Measurements from ENCODE around the gene OSMR.

Gene OSMR

DNA sequence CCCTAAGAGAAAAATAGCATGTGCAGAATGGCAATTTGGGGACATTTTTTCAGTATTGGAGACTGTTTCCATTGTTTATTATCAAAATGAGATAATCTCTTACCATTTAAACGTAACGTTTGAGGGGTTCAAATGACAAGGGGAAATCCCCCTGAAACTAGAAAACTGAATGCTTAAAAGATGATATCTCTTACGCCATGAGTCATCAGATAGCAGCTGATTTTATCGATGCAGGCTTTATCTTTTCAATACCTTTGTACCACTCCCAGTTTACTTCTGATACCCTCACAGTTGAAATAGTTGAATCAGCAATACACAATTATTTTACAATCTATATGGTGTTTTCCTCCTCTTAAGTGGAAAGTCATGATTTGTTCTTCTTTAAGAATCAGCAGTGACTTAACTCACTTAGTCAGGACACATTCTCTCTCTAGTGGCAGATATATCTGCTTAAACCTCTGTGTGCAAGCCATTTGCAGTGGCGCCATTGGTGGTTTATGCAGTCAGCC is 29.2 kb downstream of the OSMR start:
- no peak for TF ChIP-seq CTCF (IDR thresholded peaks at IDR 0.05; ENCODE audit: extremely low read depth, missing control alignments)
- no peak for DNase-seq (ENCODE audit: low spot score)

- TF ChIP-seq CTCF (IDR thresholded peaks at IDR 0.05; ENCODE audit: extremely low read depth, missing control alignments), result no peak
- DNase-seq (ENCODE audit: low spot score), result no peak
These were observed 32.7 kb downstream of the OSMR start for GRCh38 chr5:38878391-38879077.

- DNase-seq (ENCODE audit: low spot score), result no peak
- TF ChIP-seq CTCF (IDR thresholded peaks at IDR 0.05; ENCODE audit: extremely low read depth, missing control alignments), result no peak
These were observed 33.3 kb downstream of the OSMR start for GRCh38 chr5:38879078-38879460.

DNA sequence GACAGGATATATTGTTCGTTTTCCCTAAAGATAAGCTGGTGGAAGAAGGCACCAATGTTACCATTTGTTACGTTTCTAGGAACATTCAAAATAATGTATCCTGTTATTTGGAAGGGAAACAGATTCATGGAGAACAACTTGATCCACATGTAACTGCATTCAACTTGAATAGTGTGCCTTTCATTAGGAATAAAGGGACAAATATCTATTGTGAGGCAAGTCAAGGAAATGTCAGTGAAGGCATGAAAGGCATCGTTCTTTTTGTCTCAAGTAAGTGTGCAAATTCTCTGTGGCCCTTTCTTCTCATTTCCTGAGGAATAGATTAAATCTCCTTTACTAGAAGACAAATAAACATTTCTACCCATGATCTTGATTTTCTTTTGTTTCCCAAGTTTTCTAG is 38.0 kb downstream of the OSMR start:
- DNase-seq (ENCODE audit: low spot score), result no peak
- TF ChIP-seq CTCF (IDR thresholded peaks at IDR 0.05; ENCODE audit: extremely low read depth, missing control alignments), result no peak

DNA sequence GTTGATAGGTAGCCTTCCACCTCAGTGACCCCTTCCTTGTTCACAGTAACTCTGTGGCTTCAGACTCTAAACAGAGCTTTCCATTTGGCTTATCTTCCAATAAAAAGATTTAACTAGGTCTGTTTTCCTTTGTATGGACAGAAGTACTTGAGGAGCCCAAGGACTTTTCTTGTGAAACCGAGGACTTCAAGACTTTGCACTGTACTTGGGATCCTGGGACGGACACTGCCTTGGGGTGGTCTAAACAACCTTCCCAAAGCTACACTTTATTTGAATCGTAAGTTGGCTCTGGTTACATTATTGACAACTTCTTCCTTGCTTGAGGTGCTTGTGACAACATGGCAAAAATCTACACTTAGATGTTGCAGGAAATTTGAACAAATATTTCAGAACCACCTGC is 39.4 kb downstream of the OSMR start:
- no peak for DNase-seq (ENCODE audit: low spot score)
- TF ChIP-seq CTCF (IDR thresholded peaks at IDR 0.05; ENCODE audit: extremely low read depth, missing control alignments), result no peak

DNA sequence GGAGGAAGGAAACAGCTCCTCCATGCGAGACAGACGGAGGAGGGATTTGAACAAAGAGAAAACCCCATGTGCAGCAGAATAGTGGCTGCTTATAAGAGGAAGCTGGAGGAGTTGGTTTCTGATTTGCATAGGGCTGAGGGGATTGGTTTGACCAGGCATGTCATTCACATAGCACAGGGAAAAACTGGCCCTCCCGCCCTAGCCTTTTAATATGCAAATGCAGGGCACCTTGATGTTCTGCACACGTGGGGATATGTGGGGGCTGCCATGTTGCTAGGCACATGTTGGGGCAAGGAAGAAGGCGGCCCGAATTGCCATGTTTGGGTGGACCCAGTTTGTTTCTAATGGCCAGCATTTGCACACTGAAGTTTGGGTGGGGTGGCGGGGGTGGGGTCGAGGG is 42.2 kb downstream of the OSMR start:
- no peak for DNase-seq (ENCODE audit: low spot score)
- TF ChIP-seq CTCF (IDR thresholded peaks at IDR 0.05; ENCODE audit: extremely low read depth, missing control alignments), result no peak

- no peak for DNase-seq (ENCODE audit: low spot score)
- TF ChIP-seq CTCF (IDR thresholded peaks at IDR 0.05; ENCODE audit: extremely low read depth, missing control alignments), result no peak
These were observed 43.6 kb downstream of the OSMR start for GRCh38 chr5:38889424-38889823.

Data from GM20000 (cell line).